T-cell (primary cell): ENCODE measurements around the gene ADAMTSL2. TPM values are rescaled to one million over a fixed set of nuclear protein-coding genes. Genes with fewer than 3 reads are reported as not detected.
A peak's percentile ranks its signal among the peaks of the same experiment; 100 is the strongest.
"Not testable (repeated sequence)": the region's sequence is repeated elsewhere in the genome, so short reads cannot be mapped to it uniquely, and the experiment has no call there.

Source experiments
- ATAC-seq, 4 experiments: fragments of 200-7000 bp in 3 of 4; fragments of 150-1000 bp in 1 of 4; cut with Tn5 transposase; replicated peaks in 1 of 4; 1 replicate in 3 of 4; 2 replicates in 1 of 4; pipeline ENCODE4 v1.10.0; 2021; ENCODE audit warnings: moderate library complexity in 3 of 4, mild to moderate bottlenecking in 2 of 4, moderate number of reproducible peaks in 1 of 4
- CTCF ChIA-PET, 2 donors: fragments of 300-600 bp; sonication (Branson Sonifier 250); formaldehyde crosslinking; loops; one replicate each; lab custom pipeline; 2022; ENCODE audit warnings: antibody characterized with exemption in 2 of 2; lab: Charles Lee
- POLR2A ChIA-PET, 2 donors: fragments of 300-600 bp; sonication (Branson Sonifier 250); formaldehyde crosslinking; loops; one replicate each; lab custom pipeline; 2022; ENCODE audit warnings: antibody characterized with exemption in 2 of 2; lab: Charles Lee
- DNase-seq, 35 experiments: peaks; one replicate each; pipeline versions ENCODE4 v3.0.0 to v3.0.0-alpha.2; 2013 to 2023
- H3K27ac ChIP-seq: one replicate; pipeline ENCODE4 v1.5.1; 2013; ENCODE audit warnings: low read length
- H3K27me3 ChIP-seq, 2 experiments: replicated peaks in 1 of 2; 1 replicate in 1 of 2; 2 replicates in 1 of 2; pipeline versions ENCODE4 v1.6.1 to v1.7.0; 2013; ENCODE audit warnings: low read length in 1 of 2, mixed read lengths in 1 of 2; ENCODE audit not compliant: control insufficient read depth in 2 of 2, insufficient read depth in 2 of 2; ENCODE audit errors: extremely low read depth in 1 of 2
- H3K36me3 ChIP-seq, 2 donors: 1 replicate in 1 of 2; 2 replicates in 1 of 2; pipeline versions ENCODE4 v1.6.1 to v1.7.0; 2013; ENCODE audit warnings: low read length in 1 of 2; ENCODE audit not compliant: control insufficient read depth in 2 of 2, insufficient read depth in 1 of 2; ENCODE audit errors: extremely low read depth in 1 of 2
- H3K4me1 ChIP-seq, 2 experiments: 1 replicate in 1 of 2; 2 replicates in 1 of 2; pipeline versions ENCODE4 v1.6.1 to v1.7.0; 2013; ENCODE audit warnings: low read length in 2 of 2, mixed read lengths in 1 of 2; ENCODE audit not compliant: insufficient read depth in 2 of 2, control insufficient read depth in 1 of 2; ENCODE audit errors: extremely low read depth in 1 of 2
- H3K4me3 ChIP-seq, 2 donors: 1 replicate in 1 of 2; 2 replicates in 1 of 2; pipeline versions ENCODE4 v1.5.1 to v1.7.0; 2013; ENCODE audit warnings: mild to moderate bottlenecking in 2 of 2, low read length in 1 of 2, moderate library complexity in 1 of 2; ENCODE audit not compliant: control insufficient read depth in 1 of 2; ENCODE audit errors: extremely low read depth in 1 of 2
- H3K9me3 ChIP-seq: 2 replicates; pipeline ENCODE4 v1.7.0; 2013
- H3K27ac Mint-ChIP-seq, 2 donors: one replicate each; pipeline ENCODE4 v1.8.0; 2020 to 2021; ENCODE audit warnings: mild to moderate bottlenecking in 2 of 2, mixed read lengths in 2 of 2
- H3K27me3 Mint-ChIP-seq, 2 donors: one replicate each; pipeline ENCODE4 v1.8.0; 2021 to 2022; ENCODE audit warnings: mixed read lengths in 2 of 2
- H3K36me3 Mint-ChIP-seq: one replicate; pipeline ENCODE4 v1.8.0; 2021; ENCODE audit warnings: mixed read lengths
- H3K4me1 Mint-ChIP-seq, 3 donors: one replicate each; pipeline ENCODE4 v1.8.0; 2020 to 2022; ENCODE audit warnings: mixed read lengths in 3 of 3, mild to moderate bottlenecking in 1 of 3
- H3K4me3 Mint-ChIP-seq, 3 donors: one replicate each; pipeline ENCODE4 v1.8.0; 2020 to 2022; ENCODE audit warnings: mild to moderate bottlenecking in 3 of 3, mixed read lengths in 3 of 3, moderate library complexity in 3 of 3
- H3K9me3 Mint-ChIP-seq, 3 donors: one replicate each; pipeline ENCODE4 v1.8.0; 2020 to 2022; ENCODE audit warnings: mixed read lengths in 3 of 3
- WGBS: methylation state at CpG from one replicate; pipeline ENCODE4 v1.1.5; 2013; ENCODE audit warnings: missing lambda C conversion rate; ENCODE audit not compliant: insufficient coverage; 5-methylcytosine and 5-hydroxymethylcytosine counted together
- total RNA-seq, 35 experiments: library from RNA in 6 of 35; stranded (reverse) in 6 of 35; fragments of 120-200 nt in 1 of 35; gene quantifications; one replicate each; pipeline versions ENCODE4 v1.2.1 to v1.2.4 and lab custom pipeline; 2013 to 2026

The ADAMTSL2 gene
- total RNA-seq, 5 donors from 2014 or later (not counting 1 experiment from before 2014, with no cell fraction given), result 0.16 to 0.76 (median 0.53) TPM

- no peak overlapping the region for H3K4me3 ChIP-seq
- Mint-ChIP-seq H3K4me1 (peaks cover 14 to 23% (median 21%) of the 10 kb centered on the region in 3 donors), H3K4me3 (no peak overlapping the region), H3K27me3 (peaks cover 8 to 20% of the 10 kb centered on the region in 2 donors), H3K36me3 (no peaks in the 10 kb centered on the region), H3K27ac (no peak overlapping the region), H3K9me3 (no peaks in the 10 kb centered on the region)
- H3K36me3 ChIP-seq, result peaks cover 0 to 2% of the 10 kb centered on the region in 2 donors
- ChIA-PET CTCF (no interaction called here), POLR2A (interaction anchor here in 1 of 2 donors (0.6 kb wide), 1 partner anchor 287 kb away, joined by 3 read pairs; no protein-coding TSS in a partner anchor)
- H3K4me1 ChIP-seq, result peaks cover 0 to 19% of the 10 kb centered on the region in 2 experiments
- 87% methylated on average over 22 of the region's 22 CpGs for WGBS
- ATAC-seq (no peak), DNase-seq (no peak)
- no peaks in the 10 kb centered on the region for H3K9me3 ChIP-seq
- H3K27me3 ChIP-seq, result peaks cover 0 to 35% of the 10 kb centered on the region in 2 experiments
- H3K27ac ChIP-seq, result no peak overlapping the region
These were observed 26.4 kb downstream of the ADAMTSL2 start for GRCh38 chr9:133560944-133561343.

- Histone ChIP-seq H3K4me3 (no peak overlapping the region), H3K9me3 (no peaks in the 10 kb centered on the region), H3K27ac (no peak overlapping the region), H3K36me3 (no peaks in the 10 kb centered on the region), H3K4me1 (peaks cover 0 to 19% of the 10 kb centered on the region in 2 experiments), H3K27me3 (peaks cover 0 to 28% of the 10 kb centered on the region in 2 experiments)
- Mint-ChIP-seq H3K27ac (no peak overlapping the region), H3K9me3 (no peaks in the 10 kb centered on the region), H3K4me3 (no peak overlapping the region), H3K36me3 (no peaks in the 10 kb centered on the region), H3K4me1 (peaks cover 14 to 23% (median 21%) of the 10 kb centered on the region in 3 donors), H3K27me3 (peaks cover 8 to 17% of the 10 kb centered on the region in 2 donors)
- ChIA-PET CTCF (no interaction called here), POLR2A (no interaction called here)
- ATAC-seq (no peak), DNase-seq (no peak)
- 87% methylated on average over 12 of the region's 32 CpGs for WGBS
These were observed 27.6 kb downstream of the ADAMTSL2 start for GRCh38 chr9:133561976-133562554.

- ATAC-seq (no peak), DNase-seq (no peak)
- Histone ChIP-seq H3K36me3 (no peaks in the 10 kb centered on the region), H3K4me3 (no peak overlapping the region), H3K9me3 (no peaks in the 10 kb centered on the region), H3K27ac (no peak overlapping the region), H3K4me1 (peaks cover 0 to 18% of the 10 kb centered on the region in 2 experiments), H3K27me3 (peaks cover 0 to 21% of the 10 kb centered on the region in 2 experiments)
- WGBS, result 92% methylated on average over 27 of the region's 54 CpGs
- Mint-ChIP-seq H3K27ac (no peak overlapping the region), H3K9me3 (no peaks in the 10 kb centered on the region), H3K36me3 (no peaks in the 10 kb centered on the region), H3K27me3 (peaks cover 8 to 15% of the 10 kb centered on the region in 2 donors), H3K4me1 (peaks cover 14 to 21% (median 20%) of the 10 kb centered on the region in 3 donors), H3K4me3 (peak overlapping the region in 1 of 3 donors; percentile 48)
- CTCF ChIA-PET, result no interaction called here
- POLR2A ChIA-PET, result no interaction called here
These were observed 28.2 kb downstream of the ADAMTSL2 start for GRCh38 chr9:133562611-133563290.

- DNase-seq (no peak), ATAC-seq (no peak)
- Histone ChIP-seq H3K36me3 (no peaks in the 10 kb centered on the region), H3K27ac (no peak overlapping the region), H3K9me3 (no peaks in the 10 kb centered on the region), H3K27me3 (peaks cover 0 to 15% of the 10 kb centered on the region in 2 experiments), H3K4me1 (peaks cover 0 to 12% of the 10 kb centered on the region in 2 experiments), H3K4me3 (no peak overlapping the region)
- H3K4me1 Mint-ChIP-seq, result peaks cover 10 to 16% (median 14%) of the 10 kb centered on the region in 3 donors
- POLR2A ChIA-PET, result no interaction called here
- H3K27ac Mint-ChIP-seq, result peak overlapping the region; percentile 67 to 68
- WGBS, result 53% methylated on average over 12 of the region's 14 CpGs
- no peaks in the 10 kb centered on the region for H3K9me3 Mint-ChIP-seq
- peaks cover 3 to 10% of the 10 kb centered on the region in 2 donors for H3K27me3 Mint-ChIP-seq
- CTCF ChIA-PET, result no interaction called here
- H3K36me3 Mint-ChIP-seq, result no peaks in the 10 kb centered on the region
- H3K4me3 Mint-ChIP-seq, result peak overlapping the region in 1 of 3 donors; percentile 48
These were observed 28.8 kb downstream of the ADAMTSL2 start for GRCh38 chr9:133563291-133563796.

- H3K27ac ChIP-seq, H3K9me3 ChIP-seq, H3K36me3 ChIP-seq, H3K4me3 ChIP-seq, ATAC-seq, DNase-seq, POLR2A ChIA-PET, H3K4me1 ChIP-seq, H3K27me3 Mint-ChIP-seq, H3K9me3 Mint-ChIP-seq, CTCF ChIA-PET, H3K36me3 Mint-ChIP-seq: not testable (repeated sequence)
- peaks cover 0 to 11% of the 10 kb centered on the region in 2 experiments for H3K27me3 ChIP-seq
- Mint-ChIP-seq H3K27ac (peak overlapping the region in 1 of 2 donors; percentile 67), H3K4me3 (peak overlapping the region in 1 of 3 donors; percentile 48), H3K4me1 (peaks cover 7 to 11% (median 10%) of the 10 kb centered on the region in 3 donors)
These were observed 29.3 kb downstream of the ADAMTSL2 start for GRCh38 chr9:133563814-133564213.

- H3K4me3 Mint-ChIP-seq, result no peak overlapping the region
- no peaks in the 10 kb centered on the region for H3K9me3 Mint-ChIP-seq
- peaks cover 0 to 7% of the 10 kb centered on the region in 2 experiments for H3K27me3 ChIP-seq
- no peak overlapping the region for H3K27ac ChIP-seq
- H3K36me3 Mint-ChIP-seq, result no peaks in the 10 kb centered on the region
- ChIA-PET CTCF (no interaction called here), POLR2A (no interaction called here)
- H3K9me3 ChIP-seq, result no peaks in the 10 kb centered on the region
- H3K27ac Mint-ChIP-seq, result no peak overlapping the region
- H3K4me3 ChIP-seq, result no peak overlapping the region
- H3K27me3 Mint-ChIP-seq, result peaks cover 0 to 4% of the 10 kb centered on the region in 2 donors
- 91% methylated on average over 9 of the region's 11 CpGs for WGBS
- peaks cover 7 to 10% (median 9%) of the 10 kb centered on the region in 3 donors for H3K4me1 Mint-ChIP-seq
- peaks cover 0 to 8% of the 10 kb centered on the region in 2 experiments for H3K4me1 ChIP-seq
- no peak for DNase-seq
- no peak for ATAC-seq
- H3K36me3 ChIP-seq, result no peaks in the 10 kb centered on the region
These were observed 30.1 kb downstream of the ADAMTSL2 start for GRCh38 chr9:133564451-133565116.
